Measurements from ENCODE around the gene L3MBTL4. TPM values are rescaled to one million over a fixed set of nuclear protein-coding genes. Genes with fewer than 3 reads are reported as not detected.
A peak's percentile ranks its signal among the peaks of the same experiment; 100 is the strongest.

The L3MBTL4 gene
- total RNA-seq, 1 donor from 2014 or later = 8.7 TPM

GRCh38 chr18:6024745-6025248 lies 389.9 kb downstream of the L3MBTL4 start:
- no peak for ATAC-seq
- DNase-seq (ENCODE audit: low spot score) = no peak
- intact Hi-C loops (cut with DNase I) = no loop called here

GRCh38 chr18:6023551-6023950 lies 391.2 kb downstream of the L3MBTL4 start:
- intact Hi-C loops (cut with DNase I) = no loop called here
- ATAC-seq (no peak), DNase-seq (ENCODE audit: low spot score) (no peak)

GRCh38 chr18:6022845-6023244 lies 391.9 kb downstream of the L3MBTL4 start:
- DNase-seq (ENCODE audit: low spot score) = no peak
- ATAC-seq = peak; percentile 28
- intact Hi-C loops (cut with DNase I) = no loop called here

- ATAC-seq (no peak), DNase-seq (ENCODE audit: low spot score) (no peak)
- intact Hi-C loops (cut with DNase I) = no loop called here
These were observed 392.7 kb downstream of the L3MBTL4 start for GRCh38 chr18:6022074-6022444.

GRCh38 chr18:6021306-6022073 lies 393.2 kb downstream of the L3MBTL4 start:
- DNase-seq (ENCODE audit: low spot score) (no peak), ATAC-seq (no peak)
- intact Hi-C loops (cut with DNase I) = no loop called here

GRCh38 chr18:6018671-6019070 lies 396.0 kb downstream of the L3MBTL4 start:
- intact Hi-C loops (cut with DNase I) = no loop called here
- DNase-seq (ENCODE audit: low spot score) (no peak), ATAC-seq (no peak)

- intact Hi-C loops (cut with DNase I) = no loop called here
- no peak for ATAC-seq
These were observed 397.5 kb downstream of the L3MBTL4 start for GRCh38 chr18:6017171-6017570.

GRCh38 chr18:6015364-6015763 lies 399.3 kb downstream of the L3MBTL4 start:
- intact Hi-C loops (cut with DNase I) = no loop called here
- ATAC-seq (no peak), DNase-seq (ENCODE audit: low spot score) (no peak)

More at GRCh38 chr18:6017171-6017570, 397.5 kb downstream of the L3MBTL4 start:
- no peak for DNase-seq (ENCODE audit: low spot score)

GRCh38 chr18:6013171-6013810 lies 401.4 kb downstream of the L3MBTL4 start:
- ATAC-seq = no peak
- DNase-seq (ENCODE audit: low spot score) = no peak
- intact Hi-C loops (cut with DNase I) = no loop called here

- DNase-seq (ENCODE audit: low spot score) = no peak
- ATAC-seq = no peak
- intact Hi-C loops (cut with DNase I) = no loop called here
These were observed 403.8 kb downstream of the L3MBTL4 start for GRCh38 chr18:6010921-6011320.

- ATAC-seq = no peak
- intact Hi-C loops (cut with DNase I) = no loop called here
- no peak for DNase-seq (ENCODE audit: low spot score)
These were observed 404.4 kb downstream of the L3MBTL4 start for GRCh38 chr18:6010284-6010683.

- DNase-seq (ENCODE audit: low spot score) (no peak), ATAC-seq (no peak)
- intact Hi-C loops (cut with DNase I) = no loop called here
These were observed 405.0 kb downstream of the L3MBTL4 start for GRCh38 chr18:6009756-6010155.

GRCh38 chr18:6004683-6005082 lies 410.0 kb downstream of the L3MBTL4 start:
- ATAC-seq = no peak
- intact Hi-C loops (cut with DNase I) = no loop called here
- no peak for DNase-seq (ENCODE audit: low spot score)

- intact Hi-C loops (cut with DNase I) = no loop called here
- ATAC-seq = no peak
- no peak for DNase-seq (ENCODE audit: low spot score)
These were observed 410.6 kb downstream of the L3MBTL4 start for GRCh38 chr18:6004119-6004518.

- ATAC-seq (no peak), DNase-seq (ENCODE audit: low spot score) (no peak)
These were observed 412.8 kb downstream of the L3MBTL4 start for GRCh38 chr18:6001867-6002266.

GRCh38 chr18:5998907-5999306 lies 415.8 kb downstream of the L3MBTL4 start:
- intact Hi-C loops (cut with DNase I) = no loop called here
- DNase-seq (ENCODE audit: low spot score) (no peak), ATAC-seq (no peak)

More at GRCh38 chr18:6001867-6002266, 412.8 kb downstream of the L3MBTL4 start:
- intact Hi-C loops (cut with DNase I) = no loop called here

- ATAC-seq = no peak
- DNase-seq (ENCODE audit: low spot score) = no peak
- intact Hi-C loops (cut with DNase I) = no loop called here
These were observed 416.4 kb downstream of the L3MBTL4 start for GRCh38 chr18:5998166-5998881.

GRCh38 chr18:5997361-5997760 lies 417.4 kb downstream of the L3MBTL4 start:
- ATAC-seq = no peak
- intact Hi-C loops (cut with DNase I) = no loop called here
- no peak for DNase-seq (ENCODE audit: low spot score)

- no peak for DNase-seq (ENCODE audit: low spot score)
- intact Hi-C loops (cut with DNase I) = no loop called here
These were observed 419.1 kb downstream of the L3MBTL4 start for GRCh38 chr18:5995626-5996025.

GRCh38 chr18:5993938-5994337 lies 420.8 kb downstream of the L3MBTL4 start:
- no peak for ATAC-seq
- no peak for DNase-seq (ENCODE audit: low spot score)
- intact Hi-C loops (cut with DNase I) = no loop called here

More at GRCh38 chr18:5995626-5996025, 419.1 kb downstream of the L3MBTL4 start:
- no peak for ATAC-seq
